Measurements from ENCODE around the gene IPP.
"Not testable (repeated sequence)": the region's sequence is repeated elsewhere in the genome, so short reads cannot be mapped to it uniquely, and the experiment has no call there.

IPP gene

DNA sequence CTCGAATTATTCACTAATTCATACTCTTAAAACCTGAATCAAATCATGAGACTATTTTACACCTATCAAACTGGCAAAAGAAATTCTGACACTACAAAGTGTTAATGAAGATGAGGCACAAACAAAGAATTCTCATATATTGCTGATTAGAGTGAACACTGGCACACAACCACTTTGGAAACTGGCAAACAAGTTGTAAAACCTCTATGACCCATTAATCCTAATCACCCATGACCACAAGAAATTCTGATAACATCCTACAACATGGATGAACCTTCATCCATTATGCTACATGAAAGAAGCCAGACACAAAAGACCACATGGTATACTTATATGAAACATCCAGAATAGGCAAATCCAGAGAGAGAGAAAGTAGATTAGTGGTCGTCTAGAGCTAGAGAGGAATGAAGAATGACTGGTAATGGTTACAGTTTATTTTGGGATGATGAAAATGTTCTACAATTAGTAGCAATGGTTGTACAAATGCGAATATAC, 72.7 kb downstream of the IPP start:
- Histone ChIP-seq H3K79me1 (ENCODE audit: low read length) (no peaks in the 10 kb centered on the region), H2BK12ac (ENCODE audit: low read length) (no peak overlapping the region), H3K4me3 (ENCODE audit: low read depth, low read length) (no peak overlapping the region), H3K36me3 (ENCODE audit: control insufficient read depth in 1 of 2, insufficient read depth in 2 of 2, low read length in 2 of 2) (peaks cover 0 to 3% of the 10 kb centered on the region in 2 experiments), H2BK120ac (ENCODE audit: insufficient read depth, low read length, poor library complexity) (no peak overlapping the region), H3K14ac (ENCODE audit: low read length) (no peak overlapping the region), H4K91ac (ENCODE audit: low read depth, low read length) (no peak overlapping the region), H3K23ac (ENCODE audit: low read length) (no peak overlapping the region), H3K27ac (ENCODE audit: low read depth, low read length) (no peak overlapping the region), H2AFZ (ENCODE audit: insufficient read depth, low read length, poor library complexity) (no peak overlapping the region), H3K4me2 (ENCODE audit: low read length) (no peak overlapping the region), H3K9ac (ENCODE audit: low read length) (no peak overlapping the region), H3K18ac (ENCODE audit: low read length) (no peak overlapping the region), H3K4me1 (ENCODE audit: control insufficient read depth in 1 of 2, insufficient read depth in 2 of 2, low read length in 2 of 2) (peaks cover 2 to 5% of the 10 kb centered on the region in 2 experiments), H4K8ac (ENCODE audit: low read depth, low read length) (no peak overlapping the region), H3K27me3 (ENCODE audit: insufficient read depth, low read length) (no peaks in the 10 kb centered on the region), H3K9me3 (ENCODE audit: insufficient read depth, low read depth, low read length) (no peaks in the 10 kb centered on the region), H4K12ac (ENCODE audit: low read depth, low read length) (no peak overlapping the region), H2AK5ac (ENCODE audit: low read length) (no peak overlapping the region), H3K4ac (ENCODE audit: low read depth, low read length) (peak overlapping the region; percentile 95), H3K79me2 (ENCODE audit: control insufficient read depth, insufficient read depth, low read length, poor library complexity) (peaks cover 17% of the 10 kb centered on the region), H2BK5ac (ENCODE audit: low read depth, low read length, poor library complexity) (no peak overlapping the region)
- DNase-seq: no peak
- WGBS (ENCODE audit: extremely low coverage, insufficient coverage, insufficient read length): 100% methylated on average over 1 of the region's 3 CpGs

DNA sequence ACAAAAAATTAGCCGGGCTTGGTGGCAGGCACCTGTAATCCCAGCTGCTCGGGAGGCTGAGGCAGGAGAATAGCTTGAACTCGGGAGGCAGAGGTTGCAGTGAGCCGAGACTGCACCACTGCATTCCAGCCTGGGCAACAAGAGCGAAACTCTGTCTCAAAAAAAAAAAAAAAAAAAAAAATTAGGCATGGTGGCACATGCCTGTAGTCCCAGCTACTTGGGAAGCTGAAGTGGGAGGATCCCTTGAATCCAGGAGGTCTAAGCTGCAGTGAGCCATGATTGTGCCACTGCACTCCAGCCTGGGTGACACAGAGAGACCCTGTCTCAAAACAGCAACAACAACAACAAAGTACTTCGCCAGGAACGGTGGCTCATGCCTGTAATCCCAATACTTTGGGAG, 73.9 kb downstream of the IPP start:
- not testable (repeated sequence) for H3K36me3 ChIP-seq (ENCODE audit: control insufficient read depth in 1 of 2, insufficient read depth in 2 of 2, low read length in 2 of 2); H3K4me3 ChIP-seq (ENCODE audit: low read depth, low read length); H3K14ac ChIP-seq (ENCODE audit: low read length); H2BK120ac ChIP-seq (ENCODE audit: insufficient read depth, low read length, poor library complexity); H2BK5ac ChIP-seq (ENCODE audit: low read depth, low read length, poor library complexity); H3K4me2 ChIP-seq (ENCODE audit: low read length); H3K4me1 ChIP-seq (ENCODE audit: control insufficient read depth in 1 of 2, insufficient read depth in 2 of 2, low read length in 2 of 2); DNase-seq; H3K27ac ChIP-seq (ENCODE audit: low read depth, low read length); H4K12ac ChIP-seq (ENCODE audit: low read depth, low read length); H3K9ac ChIP-seq (ENCODE audit: low read length); H4K8ac ChIP-seq (ENCODE audit: low read depth, low read length); H3K18ac ChIP-seq (ENCODE audit: low read length); H2AK5ac ChIP-seq (ENCODE audit: low read length); H3K23ac ChIP-seq (ENCODE audit: low read length); H2BK12ac ChIP-seq (ENCODE audit: low read length); H3K27me3 ChIP-seq (ENCODE audit: insufficient read depth, low read length); H3K9me3 ChIP-seq (ENCODE audit: insufficient read depth, low read depth, low read length); H4K91ac ChIP-seq (ENCODE audit: low read depth, low read length); H3K79me1 ChIP-seq (ENCODE audit: low read length); H2AFZ ChIP-seq (ENCODE audit: insufficient read depth, low read length, poor library complexity)
- no CpG with 5 or more reads among the region's 7 CpGs for WGBS (ENCODE audit: extremely low coverage, insufficient coverage, insufficient read length)
- H3K4ac ChIP-seq (ENCODE audit: low read depth, low read length): peak overlapping the region; percentile 90
- peaks cover 17% of the 10 kb centered on the region for H3K79me2 ChIP-seq (ENCODE audit: control insufficient read depth, insufficient read depth, low read length, poor library complexity)

DNA sequence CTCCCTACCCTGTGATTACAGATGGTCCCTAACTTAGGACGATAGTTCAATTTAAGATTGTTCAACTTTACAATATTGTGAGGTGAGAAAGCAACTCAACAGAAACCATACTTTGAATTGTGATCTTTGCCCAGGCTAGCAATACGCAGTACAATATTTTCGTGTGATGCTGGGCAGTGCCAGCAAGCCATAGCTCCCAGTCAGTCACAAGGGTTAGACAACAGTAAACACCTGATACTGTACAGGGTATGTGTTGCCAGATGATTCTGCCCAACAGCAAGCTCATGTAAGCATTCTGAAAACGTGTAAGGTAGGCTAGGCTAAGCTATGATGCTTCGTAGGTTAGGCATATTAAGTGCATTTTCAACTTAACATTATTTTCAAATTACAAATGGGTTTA, 76.0 kb downstream of the IPP start:
- Histone ChIP-seq H3K23ac (ENCODE audit: low read length) (no peak overlapping the region), H4K12ac (ENCODE audit: low read depth, low read length) (no peak overlapping the region), H3K79me2 (ENCODE audit: control insufficient read depth, insufficient read depth, low read length, poor library complexity) (peaks cover 14% of the 10 kb centered on the region)

DNA sequence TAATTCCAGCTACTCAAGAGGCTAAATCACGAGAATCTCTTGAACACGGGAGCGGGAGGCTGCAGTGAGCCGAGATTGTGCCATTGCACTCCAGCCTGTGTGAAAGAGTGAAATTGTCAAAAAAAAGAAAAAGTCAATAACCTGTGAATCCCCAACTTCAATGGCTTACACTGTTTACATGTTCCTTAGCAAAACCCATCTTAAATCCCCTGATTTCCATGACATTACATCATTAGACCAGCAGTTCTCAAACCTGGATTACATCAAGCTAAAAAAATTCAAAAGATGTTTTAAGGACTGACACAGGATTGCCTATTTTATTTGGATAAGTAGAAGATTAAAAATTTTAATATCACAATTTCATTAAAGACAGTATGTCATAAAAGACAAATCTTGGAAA, 76.5 kb downstream of the IPP start:
- Histone ChIP-seq H3K79me1 (ENCODE audit: low read length) (peaks cover 1% of the 10 kb centered on the region), H2BK120ac (ENCODE audit: insufficient read depth, low read length, poor library complexity) (no peak overlapping the region), H4K91ac (ENCODE audit: low read depth, low read length) (no peak overlapping the region), H3K18ac (ENCODE audit: low read length) (no peak overlapping the region), H3K4me2 (ENCODE audit: low read length) (no peak overlapping the region), H3K79me2 (ENCODE audit: control insufficient read depth, insufficient read depth, low read length, poor library complexity) (peaks cover 13% of the 10 kb centered on the region), H3K23ac (ENCODE audit: low read length) (no peak overlapping the region), H3K14ac (ENCODE audit: low read length) (no peak overlapping the region), H3K36me3 (ENCODE audit: control insufficient read depth in 1 of 2, insufficient read depth in 2 of 2, low read length in 2 of 2) (peaks cover 2 to 3% of the 10 kb centered on the region in 2 experiments), H2BK5ac (ENCODE audit: low read depth, low read length, poor library complexity) (no peak overlapping the region), H3K27me3 (ENCODE audit: insufficient read depth, low read length) (no peaks in the 10 kb centered on the region), H2AK5ac (ENCODE audit: low read length) (no peak overlapping the region), H4K8ac (ENCODE audit: low read depth, low read length) (no peak overlapping the region), H2AFZ (ENCODE audit: insufficient read depth, low read length, poor library complexity) (no peak overlapping the region), H3K9me3 (ENCODE audit: insufficient read depth, low read depth, low read length) (no peaks in the 10 kb centered on the region), H4K12ac (ENCODE audit: low read depth, low read length) (no peak overlapping the region), H3K4me3 (ENCODE audit: low read depth, low read length) (no peak overlapping the region), H3K27ac (ENCODE audit: low read depth, low read length) (no peak overlapping the region), H2BK12ac (ENCODE audit: low read length) (no peak overlapping the region), H3K9ac (ENCODE audit: low read length) (no peak overlapping the region), H3K4ac (ENCODE audit: low read depth, low read length) (peak overlapping the region; percentile 35), H3K4me1 (ENCODE audit: control insufficient read depth in 1 of 2, insufficient read depth in 2 of 2, low read length in 2 of 2) (peaks cover 0 to 2% of the 10 kb centered on the region in 2 experiments)
- no CpG with 5 or more reads among the region's 4 CpGs for WGBS (ENCODE audit: extremely low coverage, insufficient coverage, insufficient read length)
- peak in 1 of 2 donors; percentile 57 for DNase-seq

More for the DNA sequence above, 76.0 kb downstream of the IPP start:
- peaks cover 0 to 3% of the 10 kb centered on the region in 2 experiments for H3K36me3 ChIP-seq (ENCODE audit: control insufficient read depth in 1 of 2, insufficient read depth in 2 of 2, low read length in 2 of 2)
- WGBS (ENCODE audit: extremely low coverage, insufficient coverage, insufficient read length): no CpG with 5 or more reads among the region's 5 CpGs
- no peak overlapping the region for H3K27ac ChIP-seq (ENCODE audit: low read depth, low read length)
- H2BK120ac ChIP-seq (ENCODE audit: insufficient read depth, low read length, poor library complexity): no peak overlapping the region
- H4K8ac ChIP-seq (ENCODE audit: low read depth, low read length): no peak overlapping the region
- H2AK5ac ChIP-seq (ENCODE audit: low read length): no peak overlapping the region
- no peak overlapping the region for H2AFZ ChIP-seq (ENCODE audit: insufficient read depth, low read length, poor library complexity)
- no peak overlapping the region for H3K14ac ChIP-seq (ENCODE audit: low read length)
- no peaks in the 10 kb centered on the region for H3K79me1 ChIP-seq (ENCODE audit: low read length)
- no peak overlapping the region for H2BK5ac ChIP-seq (ENCODE audit: low read depth, low read length, poor library complexity)
- no peak overlapping the region for H4K91ac ChIP-seq (ENCODE audit: low read depth, low read length)
- no peaks in the 10 kb centered on the region for H3K27me3 ChIP-seq (ENCODE audit: insufficient read depth, low read length)
- H3K9ac ChIP-seq (ENCODE audit: low read length): no peak overlapping the region
- no peak overlapping the region for H3K4me3 ChIP-seq (ENCODE audit: low read depth, low read length)
- H3K4me2 ChIP-seq (ENCODE audit: low read length): no peak overlapping the region
- DNase-seq: no peak
- peak overlapping the region; percentile 29 for H3K4ac ChIP-seq (ENCODE audit: low read depth, low read length)
- H3K9me3 ChIP-seq (ENCODE audit: insufficient read depth, low read depth, low read length): no peaks in the 10 kb centered on the region
- H3K4me1 ChIP-seq (ENCODE audit: control insufficient read depth in 1 of 2, insufficient read depth in 2 of 2, low read length in 2 of 2): peaks cover 0 to 5% of the 10 kb centered on the region in 2 experiments
- no peak overlapping the region for H2BK12ac ChIP-seq (ENCODE audit: low read length)
- H3K18ac ChIP-seq (ENCODE audit: low read length): no peak overlapping the region
